Lower leg skin (tissue), 3 donors: ENCODE measurements around the gene ZNF219.

Source experiments
- POLR2A ChIP-seq, 2 donors: fragments of 450-650 bp; IDR thresholded peaks; one replicate each; pipeline ENCODE4 v1.6.1; 2016 to 2017; ENCODE audit warnings: antibody characterized with exemption in 2 of 2, mild to moderate bottlenecking in 1 of 2, moderate library complexity in 1 of 2
- TF ChIP-seq, protein P1 (sequence below), 3 donors: fragments of 450-650 bp; IDR thresholded peaks; one replicate each; pipeline ENCODE4 v1.5.1; 2016; ENCODE audit warnings: antibody characterized with exemption in 3 of 3, mild to moderate bottlenecking in 3 of 3, moderate library complexity in 2 of 3

DNA sequence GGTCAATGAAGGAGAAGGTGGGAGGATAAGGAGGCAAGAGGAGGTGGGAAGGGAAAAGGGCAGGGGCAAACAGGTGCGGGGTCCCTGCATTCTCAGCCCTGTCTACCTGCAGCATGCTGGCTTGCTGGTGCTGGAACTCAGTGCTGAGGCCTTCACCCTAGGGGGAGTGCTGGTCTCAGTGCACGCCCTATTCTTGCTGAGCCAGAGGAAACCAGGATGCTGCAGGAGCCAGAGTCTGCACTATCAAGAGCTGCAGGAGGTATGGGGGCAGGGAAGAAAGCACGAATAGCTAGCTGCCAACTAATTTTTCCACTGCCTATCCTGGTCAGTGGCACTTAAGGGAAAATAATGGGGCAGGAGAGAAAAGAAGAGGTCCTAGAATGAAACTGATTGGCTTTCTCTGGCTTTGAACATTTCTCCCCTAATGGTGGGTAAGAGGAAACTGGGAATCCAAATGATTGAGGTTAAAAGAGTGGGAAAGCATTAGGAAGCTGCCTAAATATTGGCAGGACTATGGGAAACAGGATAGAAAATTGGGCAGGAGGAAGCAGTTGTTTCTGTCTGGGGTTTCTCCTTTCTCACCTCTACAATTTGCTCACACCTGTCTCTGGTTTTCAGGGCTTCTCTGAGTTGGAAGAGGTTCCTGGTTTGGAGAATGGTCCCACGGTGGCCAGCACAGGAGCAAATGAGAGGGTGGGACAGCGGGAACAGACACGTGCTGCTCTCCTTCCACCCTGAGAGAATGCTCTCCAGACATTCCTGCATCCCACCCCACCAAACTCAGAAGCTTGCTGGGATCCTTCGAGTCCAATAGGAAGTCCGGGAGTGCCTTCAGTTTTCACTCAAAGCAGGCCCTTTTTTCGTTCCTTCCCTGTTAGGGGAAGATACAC, 4.3 kb upstream of the ZNF219 start:
- no peak for TF ChIP-seq POLR2A (IDR thresholded peaks at IDR 0.05)
- TF ChIP-seq, protein P1, sequence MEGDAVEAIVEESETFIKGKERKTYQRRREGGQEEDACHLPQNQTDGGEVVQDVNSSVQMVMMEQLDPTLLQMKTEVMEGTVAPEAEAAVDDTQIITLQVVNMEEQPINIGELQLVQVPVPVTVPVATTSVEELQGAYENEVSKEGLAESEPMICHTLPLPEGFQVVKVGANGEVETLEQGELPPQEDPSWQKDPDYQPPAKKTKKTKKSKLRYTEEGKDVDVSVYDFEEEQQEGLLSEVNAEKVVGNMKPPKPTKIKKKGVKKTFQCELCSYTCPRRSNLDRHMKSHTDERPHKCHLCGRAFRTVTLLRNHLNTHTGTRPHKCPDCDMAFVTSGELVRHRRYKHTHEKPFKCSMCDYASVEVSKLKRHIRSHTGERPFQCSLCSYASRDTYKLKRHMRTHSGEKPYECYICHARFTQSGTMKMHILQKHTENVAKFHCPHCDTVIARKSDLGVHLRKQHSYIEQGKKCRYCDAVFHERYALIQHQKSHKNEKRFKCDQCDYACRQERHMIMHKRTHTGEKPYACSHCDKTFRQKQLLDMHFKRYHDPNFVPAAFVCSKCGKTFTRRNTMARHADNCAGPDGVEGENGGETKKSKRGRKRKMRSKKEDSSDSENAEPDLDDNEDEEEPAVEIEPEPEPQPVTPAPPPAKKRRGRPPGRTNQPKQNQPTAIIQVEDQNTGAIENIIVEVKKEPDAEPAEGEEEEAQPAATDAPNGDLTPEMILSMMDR (IDR thresholded peaks at IDR 0.05) = no peak
